Osteoblast (primary cell): ENCODE measurements around the gene GSN. TPM values are rescaled to one million over a fixed set of nuclear protein-coding genes. Genes with fewer than 3 reads are reported as not detected.

Source experiments
- DNase-seq: peaks from one replicate; pipeline ENCODE4 v3.0.0; 2011; ENCODE audit warnings: low spot score, mixed read lengths; ENCODE audit not compliant: insufficient read length; ENCODE audit errors: missing footprints
- H2AFZ ChIP-seq: 2 replicates; pipeline ENCODE4 v1.6.0; 2011; ENCODE audit warnings: mild to moderate bottlenecking, low read length
- H3K27ac ChIP-seq: 2 replicates; pipeline ENCODE4 v1.5.1; 2011; ENCODE audit warnings: mild to moderate bottlenecking, low read depth, low read length, moderate library complexity
- H3K27me3 ChIP-seq: 2 replicates; pipeline ENCODE4 v1.6.0; 2012; ENCODE audit warnings: mild to moderate bottlenecking, control low read depth, inconsistent platforms, low read length, moderate library complexity; ENCODE audit not compliant: insufficient read depth
- H3K36me3 ChIP-seq: 2 replicates; pipeline ENCODE4 v1.5.1; 2011; ENCODE audit warnings: mild to moderate bottlenecking, low read length, control low read depth, moderate library complexity; ENCODE audit not compliant: insufficient read depth
- H3K4me1 ChIP-seq: 2 replicates; pipeline ENCODE4 v1.5.1; 2011; ENCODE audit warnings: mild to moderate bottlenecking, low read length, control low read depth, moderate library complexity; ENCODE audit not compliant: insufficient read depth
- H3K4me2 ChIP-seq: 2 replicates; pipeline ENCODE4 v1.6.0; 2011; ENCODE audit warnings: mild to moderate bottlenecking, low read length; ENCODE audit not compliant: insufficient read depth
- H3K4me3 ChIP-seq: fragments of 200-600 bp; sonication (generic); 3 replicates; pipeline ENCODE4 v1.5.1; 2012; ENCODE audit warnings: mild to moderate bottlenecking, low read length, inconsistent platforms; ENCODE audit not compliant: insufficient read depth
- H3K79me2 ChIP-seq: 2 replicates; pipeline ENCODE4 v1.6.0; 2012; ENCODE audit warnings: mild to moderate bottlenecking, low read length, control low read depth, inconsistent platforms; ENCODE audit not compliant: insufficient read depth
- H3K9me3 ChIP-seq: 2 replicates; pipeline ENCODE4 v1.5.1; 2011; ENCODE audit warnings: low read depth, low read length, control low read depth
- H4K20me1 ChIP-seq: 2 replicates; pipeline ENCODE4 v1.6.0; 2012; ENCODE audit warnings: mild to moderate bottlenecking, low read length, control low read depth; ENCODE audit not compliant: insufficient read depth
- total RNA-seq: library from RNA; depleted of rRNA; stranded (reverse); fragments of >200 nt; gene quantifications from 2 replicates; pipeline ENCODE4 v1.2.3, GENCODE V29; 2012
- TF ChIP-seq, protein P1 (sequence below): IDR thresholded peaks from 2 replicates; pipeline ENCODE4 v1.5.1; 2011; ENCODE audit warnings: mild to moderate bottlenecking, low read depth, low read length, moderate library complexity; ENCODE audit errors: extremely low read depth

Gene GSN
- total RNA-seq, 1 donor: 372 TPM

DNA sequence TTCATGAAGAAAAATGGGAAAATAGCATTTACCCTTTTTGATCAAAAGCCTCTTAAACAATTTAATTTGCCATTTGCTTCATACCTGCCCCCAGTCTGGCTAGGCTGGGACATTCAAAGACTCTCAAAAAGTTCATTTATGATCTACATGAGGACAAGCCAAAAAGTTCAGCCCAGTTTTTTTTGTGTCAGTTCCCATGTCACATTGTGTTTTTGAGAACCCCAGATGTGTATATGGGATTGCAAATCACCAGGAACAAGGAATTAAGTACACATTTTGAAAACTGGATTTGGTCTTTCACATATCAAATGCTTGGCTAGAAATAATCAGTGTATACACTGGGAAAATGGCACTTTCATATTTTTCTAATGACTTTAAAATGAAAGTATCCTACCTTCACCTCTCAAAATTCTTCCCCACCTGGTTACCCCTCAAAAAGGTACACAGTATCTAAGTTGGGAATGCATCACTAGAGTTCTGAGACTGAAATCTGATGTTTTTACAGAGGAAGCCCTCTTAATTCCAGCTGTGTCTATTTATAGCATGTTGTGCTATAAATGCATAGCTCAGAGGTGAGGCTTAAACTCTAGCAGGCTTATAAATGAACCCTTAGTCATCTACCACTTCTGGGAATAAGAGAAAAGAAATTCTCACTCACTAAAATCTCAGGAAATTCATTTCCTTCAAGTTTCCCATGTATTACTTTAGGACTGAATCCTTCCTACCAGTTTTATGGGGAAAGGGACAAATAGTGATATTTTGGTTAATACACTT, 92.8 kb downstream of the GSN start:
- Histone ChIP-seq H3K27me3 (no peaks in the 10 kb centered on the region), H2AFZ (no peak overlapping the region), H3K4me2 (peak overlapping the region; percentile 53), H3K27ac (peak overlapping the region; percentile 90), H3K36me3 (peaks cover under 1% of the 10 kb centered on the region), H3K4me3 (no peak overlapping the region), H4K20me1 (no peaks in the 10 kb centered on the region), H3K4me1 (peaks cover 53% of the 10 kb centered on the region), H3K79me2 (peaks cover 64% of the 10 kb centered on the region), H3K9me3 (no peaks in the 10 kb centered on the region)
- TF ChIP-seq, protein P1, sequence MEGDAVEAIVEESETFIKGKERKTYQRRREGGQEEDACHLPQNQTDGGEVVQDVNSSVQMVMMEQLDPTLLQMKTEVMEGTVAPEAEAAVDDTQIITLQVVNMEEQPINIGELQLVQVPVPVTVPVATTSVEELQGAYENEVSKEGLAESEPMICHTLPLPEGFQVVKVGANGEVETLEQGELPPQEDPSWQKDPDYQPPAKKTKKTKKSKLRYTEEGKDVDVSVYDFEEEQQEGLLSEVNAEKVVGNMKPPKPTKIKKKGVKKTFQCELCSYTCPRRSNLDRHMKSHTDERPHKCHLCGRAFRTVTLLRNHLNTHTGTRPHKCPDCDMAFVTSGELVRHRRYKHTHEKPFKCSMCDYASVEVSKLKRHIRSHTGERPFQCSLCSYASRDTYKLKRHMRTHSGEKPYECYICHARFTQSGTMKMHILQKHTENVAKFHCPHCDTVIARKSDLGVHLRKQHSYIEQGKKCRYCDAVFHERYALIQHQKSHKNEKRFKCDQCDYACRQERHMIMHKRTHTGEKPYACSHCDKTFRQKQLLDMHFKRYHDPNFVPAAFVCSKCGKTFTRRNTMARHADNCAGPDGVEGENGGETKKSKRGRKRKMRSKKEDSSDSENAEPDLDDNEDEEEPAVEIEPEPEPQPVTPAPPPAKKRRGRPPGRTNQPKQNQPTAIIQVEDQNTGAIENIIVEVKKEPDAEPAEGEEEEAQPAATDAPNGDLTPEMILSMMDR: no peak
- DNase-seq: no peak

DNA sequence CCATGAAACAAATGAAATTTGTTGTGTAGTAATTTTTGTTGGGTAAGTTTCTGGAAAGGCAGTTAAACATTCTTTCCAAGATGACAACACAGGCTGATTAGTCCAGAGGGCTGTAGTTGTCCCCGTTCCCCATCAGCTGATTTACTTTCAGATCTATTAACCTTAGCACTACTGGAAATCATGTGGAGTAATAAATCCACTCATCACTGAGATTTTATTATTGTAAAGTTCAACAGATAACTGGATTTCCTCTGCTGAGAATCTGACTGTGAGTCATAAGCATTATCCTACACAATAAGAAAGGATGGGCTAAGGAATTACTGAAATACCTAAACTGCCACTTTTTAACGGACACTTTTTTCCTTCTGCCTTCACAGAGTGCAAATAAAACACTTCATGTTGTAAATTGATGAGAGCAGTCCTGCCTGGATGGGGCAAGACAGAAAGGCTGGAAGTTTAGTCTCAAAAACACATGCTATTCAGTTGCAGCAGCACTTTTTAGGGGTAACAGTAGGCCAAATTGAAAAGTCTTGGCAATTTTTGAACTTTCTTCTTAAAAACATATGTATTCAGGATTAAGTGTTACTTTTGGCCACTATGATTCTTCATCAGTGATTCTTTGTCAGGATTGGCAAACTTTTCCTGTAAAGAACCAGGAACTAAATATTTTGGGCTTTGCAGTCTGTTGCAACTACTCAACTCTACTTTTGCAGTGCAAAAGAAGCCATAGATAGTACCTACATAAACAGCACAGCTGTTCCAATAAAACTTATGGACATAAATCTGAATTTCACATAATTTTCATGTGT, 95.1 kb downstream of the GSN start:
- DNase-seq: no peak
- no peaks in the 10 kb centered on the region for H3K9me3 ChIP-seq
- H2AFZ ChIP-seq: no peak overlapping the region
- H3K79me2 ChIP-seq: peaks cover 67% of the 10 kb centered on the region
- H3K27me3 ChIP-seq: no peaks in the 10 kb centered on the region
- TF ChIP-seq, protein P1: no peak
- H4K20me1 ChIP-seq: no peaks in the 10 kb centered on the region
- H3K4me3 ChIP-seq: no peak overlapping the region
- H3K36me3 ChIP-seq: no peaks in the 10 kb centered on the region
- H3K27ac ChIP-seq: peak overlapping the region; percentile 90
- H3K4me1 ChIP-seq: peaks cover 65% of the 10 kb centered on the region
- peak overlapping the region; percentile 65 for H3K4me2 ChIP-seq

DNA sequence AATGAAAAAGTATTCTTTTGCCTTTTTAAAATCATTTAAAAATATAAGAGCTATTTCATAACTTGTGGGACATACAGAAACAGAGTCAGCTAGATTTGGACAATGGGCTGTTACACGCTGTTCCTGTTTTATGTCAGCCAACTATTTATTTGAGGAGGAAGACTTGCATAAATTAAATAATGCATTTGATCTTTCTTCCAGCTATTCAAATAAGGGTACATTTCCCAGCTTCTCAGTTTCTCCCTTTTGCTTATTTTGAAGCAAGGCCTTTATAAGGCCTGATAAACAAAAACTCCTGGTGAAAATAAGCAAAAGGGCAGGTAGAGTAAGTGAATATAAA, 95.6 kb downstream of the GSN start:
- H3K4me1 ChIP-seq: peaks cover 70% of the 10 kb centered on the region
- no peak overlapping the region for H2AFZ ChIP-seq
- H3K79me2 ChIP-seq: peaks cover 67% of the 10 kb centered on the region
- peak overlapping the region; percentile 90 for H3K27ac ChIP-seq
- H3K9me3 ChIP-seq: no peaks in the 10 kb centered on the region
- H3K4me3 ChIP-seq: no peak overlapping the region
- no peaks in the 10 kb centered on the region for H3K36me3 ChIP-seq
- TF ChIP-seq, protein P1: no peak
- peak overlapping the region; percentile 65 for H3K4me2 ChIP-seq
- no peaks in the 10 kb centered on the region for H3K27me3 ChIP-seq
- no peak for DNase-seq
- no peaks in the 10 kb centered on the region for H4K20me1 ChIP-seq

DNA sequence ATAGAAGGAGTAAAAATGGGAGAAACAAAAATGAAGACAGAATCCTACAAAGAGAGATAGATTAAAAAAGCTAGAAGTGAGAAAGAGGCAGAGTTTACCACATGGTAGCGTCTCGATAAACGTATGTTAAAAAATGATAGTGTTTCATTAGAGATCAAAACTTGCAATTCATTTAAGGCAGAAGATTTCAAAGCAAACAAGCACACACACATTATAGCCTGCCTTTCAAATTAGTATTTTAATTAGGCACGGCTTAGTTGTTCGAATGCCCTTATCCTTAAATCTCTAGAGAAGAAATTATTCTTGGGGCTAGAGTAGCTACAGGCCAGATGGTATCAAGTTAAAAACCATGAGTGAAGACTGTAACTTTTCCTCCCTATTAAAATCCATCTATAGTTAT, 96.1 kb downstream of the GSN start:
- no peaks in the 10 kb centered on the region for H3K27me3 ChIP-seq
- no peak for DNase-seq
- no peak overlapping the region for H2AFZ ChIP-seq
- H3K27ac ChIP-seq: peak overlapping the region; percentile 90
- H3K36me3 ChIP-seq: no peaks in the 10 kb centered on the region
- TF ChIP-seq, protein P1: no peak
- H3K4me3 ChIP-seq: no peak overlapping the region
- no peaks in the 10 kb centered on the region for H4K20me1 ChIP-seq
- peaks cover 67% of the 10 kb centered on the region for H3K79me2 ChIP-seq
- H3K4me2 ChIP-seq: no peak overlapping the region
- H3K4me1 ChIP-seq: peaks cover 73% of the 10 kb centered on the region
- H3K9me3 ChIP-seq: no peaks in the 10 kb centered on the region
